Dermis blood vessel endothelial cell (primary cell): Measurements from ENCODE around the gene SHANK3. TPM values are rescaled to one million over a fixed set of nuclear protein-coding genes. Genes with fewer than 3 reads are reported as not detected.
A peak's percentile ranks its signal among the peaks of the same experiment; 100 is the strongest.

Experiments used
- DNase-seq: peaks from one replicate; pipeline ENCODE4 v3.0.0; 2010
- total RNA-seq: library from RNA; depleted of rRNA; stranded (reverse); fragments of >200 nt; gene quantifications from 2 replicates; pipeline ENCODE4 v1.2.3, GENCODE V29; 2014

SHANK3 gene
- total RNA-seq, 1 donor from 2014 or later: 33.0 TPM

- peak; percentile 44 for DNase-seq
These were observed 27.9 kb downstream of the SHANK3 start for GRCh38 chr22:50700387-50701075.

DNA sequence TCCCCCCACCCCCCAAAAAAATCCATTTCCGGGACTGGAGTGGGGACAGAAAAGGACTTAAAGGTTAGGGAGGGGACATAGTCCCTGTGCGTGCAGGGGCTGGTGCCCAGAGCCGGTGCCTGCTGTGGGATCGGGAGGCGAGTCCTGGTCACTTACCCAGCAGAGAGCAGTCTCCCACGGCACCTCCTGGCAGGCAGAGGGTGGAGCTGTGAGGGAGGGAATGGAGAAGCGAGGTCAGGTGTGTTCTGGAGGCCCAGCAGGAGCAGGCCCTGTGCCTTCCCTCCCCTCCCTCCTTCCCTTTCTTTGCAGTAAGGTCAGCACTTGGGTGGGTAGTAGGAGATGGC is 28.4 kb downstream of the SHANK3 start:
- DNase-seq: no peak

DNA sequence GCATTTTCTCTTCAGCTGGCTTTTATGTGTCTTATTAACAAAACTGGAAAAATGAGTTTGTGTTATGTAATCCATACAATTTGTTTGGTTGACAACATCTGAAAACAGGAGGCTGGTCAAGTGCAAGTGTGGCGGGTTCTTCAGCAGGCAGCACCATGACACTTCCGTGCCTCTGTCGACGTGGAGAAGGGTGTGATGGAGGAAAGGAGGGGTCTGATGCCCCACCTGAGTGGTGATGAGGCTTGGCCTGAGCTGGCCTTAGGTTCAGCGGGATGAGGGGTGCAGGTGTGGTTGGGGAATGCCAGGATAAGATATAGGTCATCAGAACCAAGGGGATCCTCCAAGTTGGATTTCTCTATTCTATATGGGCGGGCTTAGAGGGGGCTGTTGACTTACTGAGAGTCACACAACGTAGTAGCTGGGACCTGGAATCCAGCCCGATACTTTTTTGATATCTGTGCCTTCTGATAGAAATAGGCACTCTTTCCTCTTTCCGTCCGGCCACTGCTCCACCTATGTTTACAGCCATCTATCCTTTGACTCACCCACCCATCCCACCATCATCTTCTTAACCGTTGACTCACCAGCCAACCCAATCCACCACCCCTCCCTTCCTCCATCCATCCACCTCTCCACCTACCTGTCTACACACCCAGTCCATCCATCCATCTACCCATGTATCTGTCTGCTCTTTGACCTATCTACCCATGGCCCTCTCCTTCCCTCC is 29.0 kb downstream of the SHANK3 start:
- no peak for DNase-seq

- DNase-seq: no peak
These were observed 29.6 kb downstream of the SHANK3 start for GRCh38 chr22:50702261-50702671.

GRCh38 chr22:50702821-50703725 is 30.4 kb downstream of the SHANK3 start:
- no peak for DNase-seq

- no peak for DNase-seq
These were observed 31.3 kb downstream of the SHANK3 start for GRCh38 chr22:50703726-50704509.

- DNase-seq: no peak
These were observed 32.0 kb downstream of the SHANK3 start for GRCh38 chr22:50704510-50705218.

DNA sequence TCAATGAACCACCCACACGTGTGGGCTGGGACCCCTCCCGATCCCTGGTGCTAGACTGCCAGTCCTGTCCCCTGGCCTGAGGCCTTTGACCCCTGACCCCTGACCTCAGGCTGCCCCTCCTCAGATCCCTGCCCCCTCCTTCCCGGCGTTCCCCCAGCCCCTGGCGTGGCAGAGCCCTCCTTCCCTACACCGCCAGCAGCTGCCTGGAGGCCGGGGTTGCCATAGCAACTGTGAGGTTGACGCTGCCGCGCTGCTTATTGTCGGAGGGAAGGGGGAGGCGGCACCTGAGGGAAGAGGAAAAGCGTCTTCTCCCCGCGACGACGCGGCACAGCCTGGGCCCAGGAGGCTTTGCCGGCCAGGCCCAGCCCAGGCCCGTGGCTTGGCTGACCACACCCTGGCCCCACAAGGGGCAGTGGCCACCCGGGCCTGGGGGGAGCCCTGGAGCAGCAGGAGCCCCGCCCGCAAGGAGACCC is 32.6 kb downstream of the SHANK3 start:
- peak; percentile 76 for DNase-seq

DNA sequence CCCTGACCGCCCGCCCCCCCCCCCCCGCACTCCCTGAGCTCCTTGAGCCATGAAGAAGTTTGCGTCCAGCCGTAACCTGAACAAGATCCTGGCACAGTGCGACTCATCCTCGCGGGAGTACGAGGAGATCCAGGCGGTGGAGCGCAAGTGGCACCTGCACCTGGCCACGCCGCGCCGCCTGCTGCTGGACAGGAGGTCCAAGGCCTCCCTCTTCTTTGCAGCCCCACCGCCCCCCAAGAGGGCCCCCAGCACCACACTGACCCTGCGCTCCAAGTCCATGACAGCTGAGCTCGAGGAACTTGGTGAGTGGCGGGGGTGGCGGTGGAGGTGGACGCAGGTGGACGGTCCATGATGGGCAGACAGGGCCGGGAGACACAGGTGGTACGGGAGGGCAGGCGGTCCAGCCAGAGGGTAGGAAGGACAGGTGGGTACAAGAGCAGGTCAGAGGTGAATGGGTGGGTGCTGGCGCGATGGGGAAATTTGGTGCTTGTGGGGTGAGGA is 33.3 kb downstream of the SHANK3 start:
- no peak for DNase-seq

- no peak for DNase-seq
These were observed 34.0 kb downstream of the SHANK3 start for GRCh38 chr22:50706481-50707125.

- no peak for DNase-seq
These were observed 35.9 kb downstream of the SHANK3 start for GRCh38 chr22:50708474-50708873.

DNA sequence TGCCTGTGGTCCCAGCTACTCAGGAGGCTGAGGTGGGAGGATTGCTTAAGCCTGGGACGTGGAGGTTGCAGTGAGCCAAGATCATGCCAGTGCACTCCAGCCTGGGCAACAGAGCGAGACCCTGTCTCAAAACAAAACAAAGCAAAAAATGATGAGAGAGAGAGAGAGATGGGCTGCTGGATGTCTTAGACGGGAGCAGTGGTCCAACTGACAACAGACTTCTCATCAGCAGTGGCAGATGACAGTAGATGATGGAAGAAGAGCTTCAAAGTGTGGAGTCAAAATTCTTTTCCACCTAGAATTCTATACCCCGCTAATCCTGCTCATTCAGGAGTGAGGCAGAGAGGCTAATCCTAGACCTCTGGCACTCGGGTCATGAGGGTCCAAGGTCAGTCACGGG is 36.4 kb downstream of the SHANK3 start:
- no peak for DNase-seq

GRCh38 chr22:50710221-50710620 is 37.6 kb downstream of the SHANK3 start:
- DNase-seq: no peak

- DNase-seq: no peak
These were observed 38.3 kb downstream of the SHANK3 start for GRCh38 chr22:50710886-50711285.

DNA sequence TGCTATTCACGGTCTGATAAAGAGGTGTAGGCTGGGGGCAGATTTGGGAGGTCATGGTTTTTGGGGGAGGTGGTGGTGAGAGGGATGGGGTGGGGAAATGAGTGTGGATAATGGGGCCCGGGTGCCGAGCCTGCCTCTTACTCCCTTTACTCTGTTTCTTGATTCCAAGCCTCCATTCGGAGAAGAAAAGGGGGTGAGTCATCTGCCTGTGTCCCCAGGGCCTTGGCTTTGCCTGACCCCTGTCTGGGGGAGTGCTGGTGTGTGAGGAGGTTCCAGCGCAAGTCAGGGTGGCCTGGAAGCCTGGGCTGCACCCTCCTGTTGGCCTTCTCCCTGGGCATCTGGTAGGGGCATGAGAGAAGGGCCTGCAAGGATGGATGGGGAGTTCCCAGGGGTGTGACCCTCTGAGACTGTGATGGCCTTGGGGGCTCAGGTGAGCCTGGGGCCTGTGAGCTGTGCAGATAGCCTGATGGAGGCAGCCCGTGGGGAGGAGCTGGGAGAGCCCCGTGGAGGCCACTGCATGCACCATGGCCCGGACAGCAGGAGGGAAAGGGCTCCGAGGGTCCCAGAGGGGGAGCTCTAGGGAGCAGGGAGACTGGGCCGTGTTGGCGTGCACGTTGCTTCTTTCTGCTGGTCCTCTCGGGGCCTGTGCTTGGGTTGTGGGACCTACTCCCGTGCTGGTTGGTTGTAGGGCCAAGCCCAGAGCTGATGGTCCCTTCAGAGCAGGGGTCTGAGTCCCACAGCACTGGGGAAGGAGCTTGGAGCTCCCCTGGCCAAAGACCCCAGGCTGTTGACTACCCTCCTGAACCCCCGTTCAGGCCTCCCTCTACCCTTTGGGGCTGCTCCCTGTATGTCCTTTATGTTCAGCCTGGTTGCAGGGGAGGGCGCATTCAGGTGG is 39.1 kb downstream of the SHANK3 start:
- DNase-seq: no peak

DNA sequence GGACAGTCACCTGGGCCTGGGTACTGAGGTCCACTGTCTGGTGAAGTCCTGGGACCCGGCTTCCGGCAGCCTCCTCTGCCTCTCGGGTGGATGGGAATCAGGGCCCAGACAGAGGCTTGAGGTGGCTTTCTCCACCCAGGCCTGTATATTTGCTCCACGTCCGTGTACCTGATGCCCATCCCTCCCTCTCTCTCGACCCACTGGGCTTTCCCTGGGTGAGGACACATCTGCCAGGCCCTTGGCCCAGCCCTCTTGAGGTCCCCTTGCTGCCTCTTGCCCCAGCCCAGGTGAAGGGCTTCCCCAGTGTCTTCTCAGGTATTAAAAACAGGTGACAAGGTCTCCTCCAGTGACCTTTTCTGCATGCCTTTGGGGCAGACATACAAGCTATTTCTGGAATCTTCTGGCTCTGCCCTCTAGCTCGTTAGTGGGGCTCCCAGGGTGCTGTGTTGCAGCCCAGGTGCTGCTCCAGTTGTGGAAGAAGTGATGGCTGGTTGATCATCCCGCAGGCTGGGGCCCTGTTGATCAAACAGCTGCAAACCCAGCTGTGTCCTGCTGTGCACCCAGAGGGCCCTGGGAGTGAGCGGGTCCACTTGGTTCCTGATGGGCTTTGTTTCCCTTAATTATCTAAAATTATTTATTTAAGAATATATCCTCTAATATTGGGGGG is 39.9 kb downstream of the SHANK3 start:
- no peak for DNase-seq

GRCh38 chr22:50713008-50713385 is 40.4 kb downstream of the SHANK3 start:
- DNase-seq: no peak

DNA sequence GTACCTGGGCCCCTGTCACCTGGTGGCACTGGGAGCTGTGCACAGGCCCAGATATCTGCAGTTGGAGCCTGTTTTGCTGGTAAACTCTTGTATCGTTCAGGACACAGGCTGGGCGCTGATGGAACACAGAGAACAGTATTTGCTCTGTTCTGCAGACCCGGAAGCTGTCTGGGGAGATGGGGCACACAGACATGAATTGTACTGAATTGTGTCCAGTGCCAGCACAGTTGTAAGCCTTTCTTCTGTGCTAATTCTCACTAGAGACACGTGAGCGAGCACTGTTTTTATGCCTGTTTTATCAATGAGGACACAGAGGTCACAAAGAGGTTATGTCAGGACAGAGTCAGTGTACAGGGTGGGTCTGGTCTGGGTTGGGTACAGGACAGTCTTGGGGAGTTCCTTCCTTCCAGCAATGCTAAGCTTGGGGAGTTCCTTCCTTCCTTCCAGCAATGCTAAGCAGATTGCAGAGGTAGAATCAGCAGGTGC is 41.0 kb downstream of the SHANK3 start:
- DNase-seq: no peak

DNA sequence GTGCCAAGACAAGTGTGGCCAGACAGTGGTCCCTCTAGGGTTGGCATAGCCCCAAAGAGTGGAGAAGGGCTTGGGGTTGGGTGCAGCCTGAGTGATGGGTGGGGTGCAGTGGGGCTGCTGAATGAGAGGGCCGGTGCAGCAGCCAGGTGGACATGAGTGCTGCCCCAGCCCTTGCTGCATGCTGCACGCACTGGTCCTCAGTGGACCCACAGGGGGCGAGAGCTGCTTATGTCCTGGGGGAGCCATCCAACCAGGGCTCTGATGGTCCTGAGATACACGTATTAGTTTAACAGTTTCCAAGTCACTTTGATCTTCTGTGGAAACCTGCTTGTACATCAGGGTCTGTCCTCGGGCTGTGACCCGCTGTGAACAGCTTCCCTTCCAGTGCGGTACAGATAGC is 41.5 kb downstream of the SHANK3 start:
- no peak for DNase-seq
